ENCODE results near the gene ZSWIM4. TPM values are rescaled to one million over a fixed set of nuclear protein-coding genes. Genes with fewer than 3 reads are reported as not detected.

The ZSWIM4 gene
- 1.9 and 2.2 TPM in 2 replicates for total RNA-seq (2012; rRNA removed)
- polyA plus RNA-seq (2012; rRNA removed) = 6.2 and 7.6 TPM in 2 replicates
- polyA plus RNA-seq (2012; cell fraction: cytosol; rRNA removed) = 4.7 and 10.4 TPM in 2 replicates
- polyA plus RNA-seq (2012; cell fraction: nucleus; rRNA removed; ENCODE audit: low replicate concordance) = 13.1 and 27.5 TPM in 2 replicates
- Bru-seq, nascent RNA = percentile 78 among the genes with signal in this experiment
- percentile 80 among the genes with signal in this experiment for BruChase-seq, experiment 1, labeled RNA remaining after a 6-hour chase
- BruChase-seq, experiment 2, labeled RNA remaining after a 2-hour chase = percentile 64 among the genes with signal in this experiment
- long read RNA-seq, partial matches to known transcripts = 2 of 3 reads
- long read RNA-seq, other reads (novel, unspliced or antisense) = 1 of 3 reads

DNA sequence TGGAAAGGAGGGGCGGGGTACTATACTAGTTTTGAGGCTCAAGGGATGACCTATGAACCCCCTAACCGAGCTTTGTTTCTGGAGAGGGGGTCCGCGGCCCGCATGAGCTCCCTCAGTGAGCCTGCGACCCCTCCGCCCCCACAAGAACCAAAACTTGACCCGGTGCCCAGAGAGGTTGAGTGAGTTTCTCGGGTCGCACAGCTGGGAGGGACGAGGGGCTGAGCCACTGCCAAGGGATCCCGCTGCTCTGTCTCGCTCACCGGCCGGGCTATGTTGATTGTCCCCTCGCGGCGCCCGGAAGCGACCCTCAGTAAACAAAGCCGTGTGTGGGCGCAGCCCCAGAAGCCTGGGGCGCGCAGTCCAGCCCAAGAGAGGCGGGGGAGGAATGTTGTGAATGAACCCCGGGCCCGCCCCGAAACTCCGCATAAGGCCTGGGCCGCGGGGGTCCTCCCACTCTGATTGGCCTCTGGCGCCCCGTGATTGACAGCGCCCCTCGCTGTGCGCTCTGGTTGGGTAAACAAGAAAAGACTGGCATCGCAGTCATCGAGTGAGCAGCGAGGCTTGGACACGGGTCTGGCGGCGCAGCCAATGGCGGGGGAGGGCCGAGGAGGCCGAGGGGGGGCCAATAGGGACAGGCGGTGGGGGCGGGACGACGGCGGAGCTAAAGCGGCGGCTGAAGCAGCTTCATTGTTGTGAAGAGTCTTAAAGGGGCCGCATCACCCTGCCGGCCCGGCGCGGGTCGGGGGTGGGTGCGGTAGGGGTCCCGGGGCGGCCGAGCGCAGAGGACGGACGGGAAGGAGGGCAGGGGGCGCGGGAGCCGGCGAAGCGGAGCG is at the start of gene ZSWIM4:
ZSWIM4 (plus strand) TSS at position 687 of the 833 bp plus-strand sequence. CDS start 206 bp downstream, outside the sequence.
- Histone ChIP-seq H3K14ac (replicated peaks; ENCODE audit: low read depth, low read length) (peak within 1 kb of the TSS; percentile 87), H3K36me3 (ENCODE audit: control insufficient read depth, insufficient read depth, low read length) (peaks cover 4% of the 10 kb centered on the region), H2AK9ac (replicated peaks; ENCODE audit: low read depth, low read length, poor library complexity) (peak within 1 kb of the TSS; percentile 99), H2BK120ac (ENCODE audit: low read depth, low read length) (peak within 1 kb of the TSS; percentile 92), H3K79me1 (ENCODE audit: low read depth in 1 of 2, low read length in 2 of 2) (peaks cover 10 to 43% of the 10 kb centered on the region in 2 experiments), H3K18ac (ENCODE audit: low read depth, low read length) (peak within 1 kb of the TSS; percentile 78), H3K56ac (ENCODE audit: extremely low read depth, insufficient read depth, low read length) (peak within 1 kb of the TSS; percentile 93), H3K9ac (ENCODE audit: low read depth, low read length) (peak within 1 kb of the TSS; percentile 91), H3K23ac (ENCODE audit: low read depth, low read length) (peak within 1 kb of the TSS; percentile 90), H2AK5ac (ENCODE audit: low read depth, low read length) (peak within 1 kb of the TSS; percentile 94), H3K9me1 (ENCODE audit: insufficient read depth, low read length) (peaks cover 9% of the 10 kb centered on the region), H4K20me1 (ENCODE audit: insufficient read depth, low read length) (peaks cover 4% of the 10 kb centered on the region; the same call in 1 of the 2 replicates), H3K27me3 (ENCODE audit: control insufficient read depth, insufficient read depth, low read length) (no peaks in the 10 kb centered on the region), H3K4me1 (ENCODE audit: control insufficient read depth, insufficient read depth, low read length) (peaks cover 7% of the 10 kb centered on the region), H2BK15ac (ENCODE audit: low read depth, low read length) (peak within 1 kb of the TSS; percentile 91; the same call in 2 of the 3 replicates), H4K91ac (ENCODE audit: insufficient read depth, low read depth, low read length) (peak within 1 kb of the TSS; percentile 97), H2BK20ac (ENCODE audit: low read depth, low read length) (peak within 1 kb of the TSS; percentile 28; the same call in 1 of the 2 replicates), H4K8ac (ENCODE audit: low read depth in 2 of 2, low read length in 2 of 2) (peak within 1 kb of the TSS; percentile 80 to 85), H2BK5ac (ENCODE audit: low read depth, low read length, poor library complexity, severe bottlenecking) (peak within 1 kb of the TSS; percentile 95), H3K4ac (ENCODE audit: low read depth, low read length) (peak within 1 kb of the TSS; percentile 92), H4K5ac (ENCODE audit: low read depth, low read length) (peak within 1 kb of the TSS; percentile 62), H3K4me3 (ENCODE audit: insufficient read depth, low read depth, low read length) (peak within 1 kb of the TSS; percentile 86), H2AFZ (replicated peaks; ENCODE audit: low read length, poor library complexity) (peak within 1 kb of the TSS; percentile 87), H3K4me2 (ENCODE audit: low read depth, low read length) (peak within 1 kb of the TSS; percentile 77), H3K27ac (ENCODE audit: insufficient read depth, low read length) (peak within 1 kb of the TSS; percentile 95), H3K9me3 (ENCODE audit: control insufficient read depth, insufficient read depth, low read length) (no peaks in the 10 kb centered on the region)
- ATAC-seq (ENCODE audit: low read depth) = peak; percentile 89
- intact Hi-C loops (cut with micrococcal nuclease) = loop anchor here (1.0 to 5.0 kb wide), 2 partner anchors 21 to 42 kb away; partner anchors contain the start of gene C19orf53
- in situ Hi-C loops (cut with MboI; ENCODE audit: low sequenced_read_pairs) = no loop called here
- ChIA-PET POLR2A (ENCODE audit: unreplicated experiment) (interaction anchor here (0.5 to 1.2 kb wide), 5 partner anchors 41 to 150 kb away, joined by 4 to 8 read pairs (median 5); no protein-coding TSS in a partner anchor), CTCF (interaction anchor here (0.6 to 1.3 kb wide), 3 partner anchors 67 to 599 kb away, joined by 3 to 4 read pairs (median 3); no protein-coding TSS in a partner anchor)
- DNase-seq = peak; percentile 99
- BruUV-seq (replicated peaks) = no TSS peak
- 0% methylated on average over 29 of the region's 71 CpGs; no CpG with 5 or more reads in 1 of the 2 experiments for WGBS, 2 experiments (ENCODE audit: extremely low coverage in 2 of 2, insufficient read length in 1 of 2)
- dilution Hi-C loops (cut with HindIII; ENCODE audit: low sequenced_read_pairs, unreplicated experiment) = no loop called here
- peak; percentile 89 for TF ChIP-seq FOS (IDR thresholded peaks at IDR 0.05; ENCODE audit: low read depth, low read length)
- no peak for TF ChIP-seq MAFK (IDR thresholded peaks at IDR 0.05; ENCODE audit: low read depth, low read length)
- TF ChIP-seq MAZ (IDR thresholded peaks at IDR 0.05; ENCODE audit: borderline replicate concordance, low read depth, low read length) = peak; percentile 32; the same call in 1 of the 2 replicates
- no peak for TF ChIP-seq MXI1 (IDR thresholded peaks at IDR 0.05; ENCODE audit: borderline replicate concordance, low read depth, low read length)
- TF ChIP-seq, protein P1, sequence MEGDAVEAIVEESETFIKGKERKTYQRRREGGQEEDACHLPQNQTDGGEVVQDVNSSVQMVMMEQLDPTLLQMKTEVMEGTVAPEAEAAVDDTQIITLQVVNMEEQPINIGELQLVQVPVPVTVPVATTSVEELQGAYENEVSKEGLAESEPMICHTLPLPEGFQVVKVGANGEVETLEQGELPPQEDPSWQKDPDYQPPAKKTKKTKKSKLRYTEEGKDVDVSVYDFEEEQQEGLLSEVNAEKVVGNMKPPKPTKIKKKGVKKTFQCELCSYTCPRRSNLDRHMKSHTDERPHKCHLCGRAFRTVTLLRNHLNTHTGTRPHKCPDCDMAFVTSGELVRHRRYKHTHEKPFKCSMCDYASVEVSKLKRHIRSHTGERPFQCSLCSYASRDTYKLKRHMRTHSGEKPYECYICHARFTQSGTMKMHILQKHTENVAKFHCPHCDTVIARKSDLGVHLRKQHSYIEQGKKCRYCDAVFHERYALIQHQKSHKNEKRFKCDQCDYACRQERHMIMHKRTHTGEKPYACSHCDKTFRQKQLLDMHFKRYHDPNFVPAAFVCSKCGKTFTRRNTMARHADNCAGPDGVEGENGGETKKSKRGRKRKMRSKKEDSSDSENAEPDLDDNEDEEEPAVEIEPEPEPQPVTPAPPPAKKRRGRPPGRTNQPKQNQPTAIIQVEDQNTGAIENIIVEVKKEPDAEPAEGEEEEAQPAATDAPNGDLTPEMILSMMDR (conservative IDR thresholded peaks at IDR 0.05; ENCODE audit: low read depth, low read length) = no peak
- TF ChIP-seq RFX5 (IDR thresholded peaks at IDR 0.05; ENCODE audit: low read depth, low read length) = no peak
- TF ChIP-seq, protein P2, sequence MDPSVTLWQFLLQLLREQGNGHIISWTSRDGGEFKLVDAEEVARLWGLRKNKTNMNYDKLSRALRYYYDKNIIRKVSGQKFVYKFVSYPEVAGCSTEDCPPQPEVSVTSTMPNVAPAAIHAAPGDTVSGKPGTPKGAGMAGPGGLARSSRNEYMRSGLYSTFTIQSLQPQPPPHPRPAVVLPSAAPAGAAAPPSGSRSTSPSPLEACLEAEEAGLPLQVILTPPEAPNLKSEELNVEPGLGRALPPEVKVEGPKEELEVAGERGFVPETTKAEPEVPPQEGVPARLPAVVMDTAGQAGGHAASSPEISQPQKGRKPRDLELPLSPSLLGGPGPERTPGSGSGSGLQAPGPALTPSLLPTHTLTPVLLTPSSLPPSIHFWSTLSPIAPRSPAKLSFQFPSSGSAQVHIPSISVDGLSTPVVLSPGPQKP (IDR thresholded peaks at IDR 0.05; ENCODE audit: borderline replicate concordance, low read depth, low read length) = no peak
- TF ChIP-seq, protein P3, sequence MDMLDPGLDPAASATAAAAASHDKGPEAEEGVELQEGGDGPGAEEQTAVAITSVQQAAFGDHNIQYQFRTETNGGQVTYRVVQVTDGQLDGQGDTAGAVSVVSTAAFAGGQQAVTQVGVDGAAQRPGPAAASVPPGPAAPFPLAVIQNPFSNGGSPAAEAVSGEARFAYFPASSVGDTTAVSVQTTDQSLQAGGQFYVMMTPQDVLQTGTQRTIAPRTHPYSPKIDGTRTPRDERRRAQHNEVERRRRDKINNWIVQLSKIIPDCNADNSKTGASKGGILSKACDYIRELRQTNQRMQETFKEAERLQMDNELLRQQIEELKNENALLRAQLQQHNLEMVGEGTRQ (IDR thresholded peaks at IDR 0.05; ENCODE audit: low read depth, low read length) = peak; percentile 79
- TF ChIP-seq BHLHE40 (IDR thresholded peaks at IDR 0.05; ENCODE audit: low read depth, low read length) = 0 out of 2 replicates have a peak, but pooled peaks have one; percentile 10
- TF ChIP-seq SMC3 (IDR thresholded peaks at IDR 0.05; ENCODE audit: low read depth, low read length) = 0 out of 2 replicates have a peak, but pooled peaks have one; percentile 1
